ENCODE data around the gene TAF4B.
"Not testable (repeated sequence)": the region's sequence is repeated elsewhere in the genome, so short reads cannot be mapped to it uniquely, and the experiment has no call there.

TAF4B gene

GRCh38 chr18:26432651-26433424 is 206.6 kb downstream of the TAF4B start:
- no peak for DNase-seq

- DNase-seq: no peak
Measured at GRCh38 chr18:26434887-26435286, 208.6 kb downstream of the TAF4B start.

GRCh38 chr18:26435415-26436095 is 209.3 kb downstream of the TAF4B start:
- no peak for DNase-seq

- no peak for DNase-seq
Measured at GRCh38 chr18:26436176-26437051, 210.2 kb downstream of the TAF4B start.

- not testable (repeated sequence) for DNase-seq
Measured at GRCh38 chr18:26437634-26438033, 211.4 kb downstream of the TAF4B start.

GRCh38 chr18:26438980-26439379 is 212.7 kb downstream of the TAF4B start:
- no peak for DNase-seq

GRCh38 chr18:26439537-26439936 is 213.3 kb downstream of the TAF4B start:
- no peak for DNase-seq

- no peak for DNase-seq
Measured at GRCh38 chr18:26440644-26441043, 214.4 kb downstream of the TAF4B start.

Measured in NCI-H1048 (cell line).